ENCODE measurements around the gene RGMA.

Gene RGMA

DNA sequence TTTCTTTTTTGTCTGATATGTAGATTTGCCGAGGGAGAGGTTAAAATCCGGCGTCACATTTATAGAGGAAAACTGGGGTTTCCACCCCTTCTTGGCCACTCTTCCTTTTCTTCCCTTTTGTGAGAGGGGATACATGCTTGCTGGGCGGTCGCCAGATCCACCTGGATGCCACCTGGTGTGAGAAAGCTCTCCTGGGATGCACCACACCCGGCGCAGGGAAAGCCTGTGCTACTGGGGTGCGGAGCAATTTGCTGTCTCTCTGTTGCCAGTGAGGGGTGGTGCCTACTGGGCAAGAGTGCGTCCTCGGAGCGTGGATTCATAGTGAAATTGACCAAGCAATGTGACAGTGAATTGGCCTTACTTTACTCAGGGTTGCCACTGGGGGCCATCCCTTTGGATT, 2.5 kb upstream of the RGMA start:
- no peak overlapping the region for H3K27ac ChIP-seq (ENCODE audit: low read depth, low read length)
- no peaks in the 10 kb centered on the region for H3K36me3 ChIP-seq (ENCODE audit: insufficient read depth, low read length)
- peaks cover 14% of the 10 kb centered on the region; the same call in 1 of the 2 replicates for H3K4me1 ChIP-seq (ENCODE audit: insufficient read depth, low read length)
- H3K4me3 ChIP-seq (ENCODE audit: low read length): no peak overlapping the region
- H3K9me3 ChIP-seq (ENCODE audit: insufficient read depth, low read depth, low read length): no peaks in the 10 kb centered on the region
- no peak overlapping the region for H3K9ac ChIP-seq (ENCODE audit: low read depth, low read length)
- peaks cover 74% of the 10 kb centered on the region for H3K27me3 ChIP-seq (ENCODE audit: insufficient read depth, low read length)
- 70% methylated on average over 11 of the region's 11 CpGs for WGBS

- Histone ChIP-seq H3K9me3 (ENCODE audit: insufficient read depth, low read depth, low read length) (no peaks in the 10 kb centered on the region), H3K4me1 (ENCODE audit: insufficient read depth, low read length) (peaks cover 14% of the 10 kb centered on the region; the same call in 1 of the 2 replicates), H3K9ac (ENCODE audit: low read depth, low read length) (no peak overlapping the region), H3K27me3 (ENCODE audit: insufficient read depth, low read length) (peaks cover 80% of the 10 kb centered on the region), H3K36me3 (ENCODE audit: insufficient read depth, low read length) (no peaks in the 10 kb centered on the region), H3K4me3 (ENCODE audit: low read length) (peak overlapping the region; percentile 68), H3K27ac (ENCODE audit: low read depth, low read length) (no peak overlapping the region)
- 10% methylated on average over 29 of the region's 29 CpGs for WGBS
Observed at GRCh38 chr15:93089727-93090305, 805 bp upstream of the RGMA start.

DNA sequence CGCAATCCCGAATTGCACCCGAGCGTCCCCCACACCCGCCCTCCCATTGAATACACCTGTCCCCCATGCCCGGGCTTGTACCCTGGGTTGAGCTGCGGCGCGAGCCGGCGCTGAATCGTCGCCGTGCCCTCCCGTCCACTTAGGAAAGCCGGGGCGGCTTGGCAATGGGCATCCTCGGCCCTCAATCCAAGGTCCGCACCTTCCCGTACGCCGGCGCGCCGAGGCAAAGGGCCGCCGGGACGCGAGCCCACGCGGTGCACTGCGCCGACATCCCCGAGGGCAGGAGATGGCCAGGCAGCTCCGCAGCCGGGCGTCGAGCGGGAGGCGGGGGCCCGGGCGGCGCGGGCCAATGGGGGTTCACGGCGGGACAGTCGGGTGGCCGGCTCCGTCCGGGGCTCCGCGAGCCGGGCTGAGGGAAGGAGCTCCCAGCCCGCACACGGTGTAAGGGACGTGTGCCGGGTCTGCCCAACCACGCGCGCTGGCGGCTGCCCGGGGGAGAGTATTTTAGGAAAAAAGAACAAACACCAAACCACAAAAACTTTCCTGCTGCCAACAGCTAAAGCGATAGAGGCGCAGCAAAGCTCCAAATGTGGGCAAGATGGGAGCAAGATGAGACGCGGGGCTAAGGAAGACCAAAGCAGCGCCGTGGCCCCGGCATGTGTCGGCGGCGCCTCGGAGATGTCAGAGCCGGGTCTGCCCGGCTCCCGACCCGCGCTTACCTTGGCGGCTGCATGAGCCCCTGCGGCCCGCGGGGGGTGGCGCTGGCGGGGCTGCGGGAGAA, 621 bp downstream of the RGMA start:
- peaks cover 67% of the 10 kb centered on the region for H3K27me3 ChIP-seq (ENCODE audit: insufficient read depth, low read length)

DNA sequence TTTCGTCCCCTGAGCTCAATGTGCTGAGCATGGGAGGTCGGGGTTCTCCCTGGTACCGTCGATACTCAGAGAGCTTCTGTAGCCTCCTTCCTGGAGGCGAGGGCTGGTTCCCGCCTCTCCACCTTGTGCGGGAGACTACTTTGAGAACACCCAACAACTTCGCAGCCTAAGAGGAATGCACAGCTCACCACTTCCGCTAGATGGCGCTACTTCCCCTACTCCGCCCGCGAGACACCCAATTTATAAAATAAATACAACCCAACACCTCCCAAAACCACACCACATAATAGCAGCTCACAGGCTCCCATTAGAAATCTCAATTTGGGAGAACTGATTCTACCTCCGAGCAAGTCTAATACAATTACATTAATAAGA, 1.2 kb downstream of the RGMA start:
- no peaks in the 10 kb centered on the region for H3K9me3 ChIP-seq (ENCODE audit: insufficient read depth, low read depth, low read length)
- 2% methylated on average over 14 of the region's 14 CpGs for WGBS
- no peak overlapping the region for H3K9ac ChIP-seq (ENCODE audit: low read depth, low read length)
- H3K4me1 ChIP-seq (ENCODE audit: insufficient read depth, low read length): peaks cover 14% of the 10 kb centered on the region; the same call in 1 of the 2 replicates
- H3K27ac ChIP-seq (ENCODE audit: low read depth, low read length): no peak overlapping the region
- H3K27me3 ChIP-seq (ENCODE audit: insufficient read depth, low read length): peaks cover 61% of the 10 kb centered on the region
- H3K36me3 ChIP-seq (ENCODE audit: insufficient read depth, low read length): no peaks in the 10 kb centered on the region
- peak overlapping the region; percentile 65 for H3K4me3 ChIP-seq (ENCODE audit: low read length)

More for the DNA sequence above, 621 bp downstream of the RGMA start:
- Histone ChIP-seq H3K4me1 (ENCODE audit: insufficient read depth, low read length) (peaks cover 14% of the 10 kb centered on the region; the same call in 1 of the 2 replicates), H3K9me3 (ENCODE audit: insufficient read depth, low read depth, low read length) (no peaks in the 10 kb centered on the region), H3K4me3 (ENCODE audit: low read length) (peak overlapping the region; percentile 65), H3K9ac (ENCODE audit: low read depth, low read length) (peak overlapping the region; percentile 17), H3K27ac (ENCODE audit: low read depth, low read length) (peak overlapping the region; percentile 41; the same call in 1 of the 2 replicates), H3K36me3 (ENCODE audit: insufficient read depth, low read length) (no peaks in the 10 kb centered on the region)
- WGBS: under 1% methylated on average over 80 of the region's 85 CpGs

DNA sequence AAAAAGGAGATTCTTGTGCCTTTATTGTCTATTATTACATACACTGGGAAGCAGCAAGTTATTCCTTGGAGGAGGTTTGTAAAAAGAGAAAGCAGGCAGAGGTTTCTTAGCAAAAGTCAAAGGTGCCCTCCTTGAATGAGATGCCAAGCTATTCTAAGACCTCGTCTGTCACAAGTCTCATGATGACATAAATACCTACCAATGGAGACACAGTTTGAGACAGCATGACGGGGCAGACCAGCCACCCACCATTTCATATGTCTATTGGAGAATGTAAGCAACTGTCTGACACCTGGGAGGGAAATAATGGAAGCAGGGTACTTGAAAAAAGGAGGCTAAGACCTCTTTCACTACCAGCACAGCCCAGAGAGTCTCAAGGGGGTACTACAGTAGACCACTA, 2.2 kb downstream of the RGMA start:
- H3K9ac ChIP-seq (ENCODE audit: low read depth, low read length): no peak overlapping the region
- no peaks in the 10 kb centered on the region for H3K9me3 ChIP-seq (ENCODE audit: insufficient read depth, low read depth, low read length)
- no peaks in the 10 kb centered on the region for H3K36me3 ChIP-seq (ENCODE audit: insufficient read depth, low read length)
- 86% methylated on average over 2 of the region's 2 CpGs for WGBS
- H3K27ac ChIP-seq (ENCODE audit: low read depth, low read length): no peak overlapping the region
- no peak overlapping the region for H3K4me3 ChIP-seq (ENCODE audit: low read length)
- H3K4me1 ChIP-seq (ENCODE audit: insufficient read depth, low read length): peaks cover 14% of the 10 kb centered on the region; the same call in 1 of the 2 replicates
- peaks cover 51% of the 10 kb centered on the region for H3K27me3 ChIP-seq (ENCODE audit: insufficient read depth, low read length)

DNA sequence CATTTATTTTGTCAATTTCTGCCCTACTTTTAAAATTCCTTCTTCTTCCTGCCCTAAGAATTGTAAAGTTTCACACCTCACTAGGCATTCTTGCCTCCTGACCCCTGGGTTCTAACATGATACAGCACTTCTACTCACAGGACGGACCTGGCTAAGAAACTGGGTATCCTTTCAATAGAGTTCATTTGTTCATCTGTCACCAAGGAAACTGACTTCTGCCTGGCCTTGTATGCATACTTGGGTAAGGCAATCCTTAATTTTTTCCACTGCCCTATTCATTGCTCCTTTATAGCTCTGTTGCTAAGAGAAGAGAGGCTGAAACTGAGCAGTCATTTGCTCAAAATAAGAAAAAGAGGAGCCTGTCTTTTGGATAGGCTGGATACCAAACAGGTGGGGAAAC, 3.3 kb downstream of the RGMA start:
- Histone ChIP-seq H3K4me1 (ENCODE audit: insufficient read depth, low read length) (peaks cover 9% of the 10 kb centered on the region; the same call in 1 of the 2 replicates), H3K4me3 (ENCODE audit: low read length) (no peak overlapping the region), H3K36me3 (ENCODE audit: insufficient read depth, low read length) (no peaks in the 10 kb centered on the region), H3K27me3 (ENCODE audit: insufficient read depth, low read length) (peaks cover 40% of the 10 kb centered on the region), H3K9me3 (ENCODE audit: insufficient read depth, low read depth, low read length) (no peaks in the 10 kb centered on the region), H3K9ac (ENCODE audit: low read depth, low read length) (no peak overlapping the region), H3K27ac (ENCODE audit: low read depth, low read length) (no peak overlapping the region)
- WGBS: 83% methylated on average over 1 of the region's 1 CpG

DNA sequence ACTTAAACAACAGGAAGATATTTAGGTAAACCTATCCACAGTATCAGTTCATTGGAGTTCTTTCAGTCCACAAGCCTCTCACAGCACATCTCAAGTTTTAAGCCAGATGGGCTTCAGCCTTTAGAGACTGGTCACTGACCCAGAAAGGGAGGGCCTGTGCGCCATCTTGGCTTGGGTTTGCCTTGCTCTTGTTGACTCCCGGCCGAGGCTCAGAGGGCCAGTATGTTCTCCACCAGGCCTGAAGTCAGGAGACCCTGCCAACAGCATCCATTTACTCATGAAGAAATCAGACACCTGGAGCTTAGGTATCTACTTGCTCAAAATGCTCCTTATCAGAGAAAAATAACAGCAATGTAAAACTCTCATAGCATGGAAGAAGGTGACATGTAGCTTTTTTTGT, 6.2 kb downstream of the RGMA start:
- Histone ChIP-seq H3K27me3 (ENCODE audit: insufficient read depth, low read length) (peaks cover 18% of the 10 kb centered on the region; the same call in 1 of the 2 replicates), H3K4me1 (ENCODE audit: insufficient read depth, low read length) (0 out of 2 replicates have a peak, but pooled peaks cover 9% of the 10 kb centered on the region), H3K27ac (ENCODE audit: low read depth, low read length) (no peak overlapping the region), H3K9me3 (ENCODE audit: insufficient read depth, low read depth, low read length) (no peaks in the 10 kb centered on the region), H3K36me3 (ENCODE audit: insufficient read depth, low read length) (no peaks in the 10 kb centered on the region), H3K4me3 (ENCODE audit: low read length) (no peak overlapping the region), H3K9ac (ENCODE audit: low read depth, low read length) (no peak overlapping the region)
- 90% methylated on average over 3 of the region's 3 CpGs for WGBS

- Histone ChIP-seq H3K9me3 (ENCODE audit: insufficient read depth, low read depth, low read length) (no peaks in the 10 kb centered on the region), H3K4me3 (ENCODE audit: low read length) (no peak overlapping the region), H3K4me1 (ENCODE audit: insufficient read depth, low read length) (0 out of 2 replicates have a peak, but pooled peaks cover 4% of the 10 kb centered on the region), H3K9ac (ENCODE audit: low read depth, low read length) (no peak overlapping the region), H3K27me3 (ENCODE audit: insufficient read depth, low read length) (peaks cover 5% of the 10 kb centered on the region; the same call in 1 of the 2 replicates), H3K36me3 (ENCODE audit: insufficient read depth, low read length) (no peaks in the 10 kb centered on the region), H3K27ac (ENCODE audit: low read depth, low read length) (no peak overlapping the region)
- WGBS: 95% methylated on average over 4 of the region's 5 CpGs
Observed at GRCh38 chr15:93081399-93081798, 7.6 kb downstream of the RGMA start.

- 73% methylated on average over 6 of the region's 6 CpGs for WGBS
- no peaks in the 10 kb centered on the region; the same call in 1 of the 2 replicates for H3K27me3 ChIP-seq (ENCODE audit: insufficient read depth, low read length)
- no peak overlapping the region for H3K27ac ChIP-seq (ENCODE audit: low read depth, low read length)
- no peak overlapping the region for H3K9ac ChIP-seq (ENCODE audit: low read depth, low read length)
- no peak overlapping the region for H3K4me3 ChIP-seq (ENCODE audit: low read length)
- H3K36me3 ChIP-seq (ENCODE audit: insufficient read depth, low read length): no peaks in the 10 kb centered on the region
- H3K4me1 ChIP-seq (ENCODE audit: insufficient read depth, low read length): 0 out of 2 replicates have a peak, but pooled peaks cover 7% of the 10 kb centered on the region
- H3K9me3 ChIP-seq (ENCODE audit: insufficient read depth, low read depth, low read length): no peaks in the 10 kb centered on the region
Observed at GRCh38 chr15:93080451-93080850, 8.6 kb downstream of the RGMA start.

GRCh38 chr15:93076875-93077274, 12.1 kb downstream of the RGMA start:
- Histone ChIP-seq H3K9ac (ENCODE audit: low read depth, low read length) (no peak overlapping the region), H3K4me1 (ENCODE audit: insufficient read depth, low read length) (0 out of 2 replicates have a peak, but pooled peaks cover 7% of the 10 kb centered on the region), H3K4me3 (ENCODE audit: low read length) (no peak overlapping the region), H3K36me3 (ENCODE audit: insufficient read depth, low read length) (no peaks in the 10 kb centered on the region), H3K9me3 (ENCODE audit: insufficient read depth, low read depth, low read length) (no peaks in the 10 kb centered on the region), H3K27ac (ENCODE audit: low read depth, low read length) (no peak overlapping the region), H3K27me3 (ENCODE audit: insufficient read depth, low read length) (peaks cover 11% of the 10 kb centered on the region; the same call in 1 of the 2 replicates)
- WGBS: 86% methylated on average over 5 of the region's 5 CpGs

DNA sequence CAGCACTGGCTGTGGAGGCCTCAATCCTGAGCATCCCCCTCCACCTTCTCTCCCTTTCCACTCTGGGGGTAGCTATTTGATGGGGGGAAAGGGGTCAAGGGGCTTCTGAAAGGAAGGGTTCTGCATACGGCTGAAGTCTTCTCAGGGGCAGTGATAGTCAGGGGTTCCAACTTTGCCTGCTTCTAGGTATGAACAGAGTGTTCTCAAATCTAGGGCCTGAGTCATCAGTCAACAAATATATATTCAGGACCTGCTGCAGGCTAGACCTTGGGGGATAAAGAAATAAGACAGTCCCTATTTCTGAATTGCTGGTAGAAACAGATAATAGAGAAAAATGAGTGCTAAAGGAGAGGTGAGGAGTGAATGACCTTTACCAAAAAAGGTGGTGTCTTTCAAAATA, 12.8 kb downstream of the RGMA start:
- 95% methylated on average over 1 of the region's 1 CpG for WGBS
- Histone ChIP-seq H3K9me3 (ENCODE audit: insufficient read depth, low read depth, low read length) (no peaks in the 10 kb centered on the region), H3K27ac (ENCODE audit: low read depth, low read length) (no peak overlapping the region), H3K36me3 (ENCODE audit: insufficient read depth, low read length) (no peaks in the 10 kb centered on the region), H3K9ac (ENCODE audit: low read depth, low read length) (no peak overlapping the region), H3K4me3 (ENCODE audit: low read length) (no peak overlapping the region), H3K27me3 (ENCODE audit: insufficient read depth, low read length) (peaks cover 11% of the 10 kb centered on the region; the same call in 1 of the 2 replicates), H3K4me1 (ENCODE audit: insufficient read depth, low read length) (peaks cover 9% of the 10 kb centered on the region; the same call in 1 of the 2 replicates)
